COR-L47 (cell line): ENCODE results near the gene ACAD9.
"Not testable (repeated sequence)": the region's sequence is repeated elsewhere in the genome, so short reads cannot be mapped to it uniquely, and the experiment has no call there.

Experiments used
- DNase-seq: peaks from one replicate; lab custom pipeline; 2025; lab: John Stamatoyannopoulos, UW

The ACAD9 gene

DNA sequence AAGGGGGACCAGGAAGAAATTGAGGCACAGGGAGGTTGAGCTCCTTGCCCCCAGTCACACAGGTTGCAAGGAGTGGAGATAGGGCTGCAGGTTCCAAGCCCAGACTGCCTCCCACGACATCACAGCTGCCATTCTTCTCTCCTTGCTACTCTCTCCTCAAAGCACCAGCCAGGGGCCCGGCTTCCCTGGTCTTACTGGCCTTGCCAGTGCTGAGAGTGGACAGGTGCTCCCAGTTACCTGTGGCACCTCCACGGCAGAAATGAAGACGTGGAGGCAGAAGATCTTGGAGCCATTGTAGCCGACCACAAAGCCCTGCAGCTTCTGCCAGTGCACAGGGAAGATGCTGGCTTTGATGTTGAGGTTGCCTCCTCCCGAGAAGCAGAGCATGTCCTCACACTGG, 17.9 kb upstream of the ACAD9 start:
- DNase-seq: no peak

DNA sequence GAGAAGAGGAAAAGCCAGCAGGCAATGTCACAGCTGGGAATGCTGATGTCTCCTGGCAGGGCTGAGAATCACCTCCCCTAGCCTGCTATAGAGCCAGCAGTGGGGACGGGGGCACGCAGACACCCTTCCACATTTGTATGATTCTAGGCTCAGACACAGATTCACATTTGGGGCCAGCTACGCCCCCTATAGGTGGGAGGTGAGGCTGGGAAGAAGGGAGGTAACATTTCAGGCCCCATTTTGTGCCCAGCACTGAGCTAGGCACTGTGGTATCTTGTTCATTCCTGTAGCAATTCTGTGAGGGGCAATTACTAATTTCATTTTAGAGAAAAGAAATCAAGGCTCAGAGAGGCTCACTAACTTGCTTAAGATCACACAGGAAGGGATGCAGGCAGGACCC, 15.9 kb upstream of the ACAD9 start:
- DNase-seq: no peak

- DNase-seq: no peak
These were observed 15.0 kb upstream of the ACAD9 start for GRCh38 chr3:128864351-128864811.

DNA sequence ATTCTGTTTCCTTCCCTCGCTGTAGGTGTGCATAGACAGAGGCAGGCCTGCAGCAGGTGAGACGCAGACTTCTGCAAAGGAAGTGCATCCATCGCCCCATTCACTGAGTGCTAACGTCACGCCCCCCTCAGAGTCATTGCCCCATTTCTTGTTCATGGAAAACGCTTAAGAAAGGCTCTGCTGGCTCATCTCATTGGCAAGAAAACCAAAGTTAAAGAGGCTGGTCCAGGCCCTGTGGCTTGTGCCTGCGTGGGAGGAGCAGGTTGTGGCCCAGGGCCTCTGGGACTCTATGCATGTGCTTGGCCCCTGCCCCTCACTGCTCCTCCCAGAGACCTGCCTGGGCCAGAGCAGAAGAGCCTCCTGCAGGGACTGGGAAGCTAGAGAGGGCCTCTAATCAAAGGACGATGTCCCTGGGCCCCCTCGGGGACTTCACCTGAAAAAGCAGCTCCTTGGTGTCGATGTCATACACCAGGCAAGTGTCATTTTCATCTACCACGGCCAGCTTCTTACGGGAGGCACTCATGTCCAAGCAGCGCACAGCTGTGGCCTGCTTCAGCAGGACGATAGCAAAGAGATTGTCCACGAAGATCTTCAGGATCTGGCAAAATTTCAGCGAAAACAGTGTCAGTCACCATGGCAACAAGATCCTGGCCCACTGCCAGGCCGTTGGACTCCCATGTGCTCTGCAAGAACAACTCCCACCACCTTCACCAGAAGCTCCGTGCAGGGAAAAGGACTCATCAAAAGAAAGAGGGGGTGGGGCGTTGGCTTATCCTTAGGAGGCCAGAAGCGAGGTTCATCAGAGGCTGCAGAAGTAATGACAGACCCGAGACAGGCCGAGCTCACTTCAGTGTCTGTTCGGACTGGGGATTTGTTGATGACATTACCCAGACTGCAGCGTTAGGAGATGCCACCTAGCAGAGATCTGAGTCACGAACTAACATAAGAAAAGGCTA, 14.3 kb upstream of the ACAD9 start:
- DNase-seq: peak; percentile 55

DNA sequence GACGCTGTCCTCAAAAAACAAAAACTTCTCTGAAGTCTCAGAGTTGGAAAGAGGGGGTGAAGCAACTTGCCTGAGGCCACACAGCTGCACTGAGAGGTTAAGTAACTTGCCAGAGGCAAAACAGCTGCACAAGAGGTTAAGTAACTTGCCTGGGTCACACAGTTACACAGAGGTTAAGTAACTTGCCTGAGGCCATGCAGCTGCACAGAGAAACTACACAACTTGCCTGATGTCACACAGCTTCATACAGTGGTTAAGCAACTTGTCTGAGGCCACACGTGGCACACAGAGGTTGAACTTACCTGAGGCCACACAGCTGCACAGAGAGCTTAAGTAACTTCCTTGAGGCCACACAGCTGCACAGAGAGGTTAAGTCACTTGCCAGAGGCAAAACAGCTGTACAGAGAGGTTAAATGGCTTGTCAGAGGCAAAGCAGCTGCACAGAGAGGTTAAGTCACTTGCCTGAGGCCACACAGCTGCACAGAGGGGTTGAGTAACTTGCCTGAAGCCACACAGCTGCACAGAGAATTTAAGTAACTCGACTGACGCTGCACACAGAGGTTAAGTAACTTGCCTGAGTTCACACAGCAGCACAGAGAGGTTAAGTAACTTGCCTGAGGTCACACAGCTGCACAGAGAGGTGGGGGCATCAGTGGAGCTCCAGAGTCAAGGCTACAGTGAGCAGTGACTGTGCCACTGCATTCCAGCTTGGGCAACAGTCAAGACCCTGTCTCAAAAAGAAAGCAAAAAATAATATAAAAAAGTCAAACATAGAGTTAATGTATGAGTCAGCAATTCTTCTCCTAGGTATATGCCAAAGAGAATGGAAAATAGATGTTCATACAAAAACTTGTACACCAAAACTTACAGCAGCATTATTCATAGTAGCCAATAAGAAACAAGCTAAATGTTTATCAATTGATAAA, 12.0 kb upstream of the ACAD9 start:
- DNase-seq: no peak

GRCh38 chr3:128870347-128870746, 9.1 kb upstream of the ACAD9 start:
- DNase-seq: no peak

GRCh38 chr3:128872282-128872681, 7.1 kb upstream of the ACAD9 start:
- DNase-seq: no peak

- no peak for DNase-seq
These were observed 6.7 kb upstream of the ACAD9 start for GRCh38 chr3:128872744-128873143.

DNA sequence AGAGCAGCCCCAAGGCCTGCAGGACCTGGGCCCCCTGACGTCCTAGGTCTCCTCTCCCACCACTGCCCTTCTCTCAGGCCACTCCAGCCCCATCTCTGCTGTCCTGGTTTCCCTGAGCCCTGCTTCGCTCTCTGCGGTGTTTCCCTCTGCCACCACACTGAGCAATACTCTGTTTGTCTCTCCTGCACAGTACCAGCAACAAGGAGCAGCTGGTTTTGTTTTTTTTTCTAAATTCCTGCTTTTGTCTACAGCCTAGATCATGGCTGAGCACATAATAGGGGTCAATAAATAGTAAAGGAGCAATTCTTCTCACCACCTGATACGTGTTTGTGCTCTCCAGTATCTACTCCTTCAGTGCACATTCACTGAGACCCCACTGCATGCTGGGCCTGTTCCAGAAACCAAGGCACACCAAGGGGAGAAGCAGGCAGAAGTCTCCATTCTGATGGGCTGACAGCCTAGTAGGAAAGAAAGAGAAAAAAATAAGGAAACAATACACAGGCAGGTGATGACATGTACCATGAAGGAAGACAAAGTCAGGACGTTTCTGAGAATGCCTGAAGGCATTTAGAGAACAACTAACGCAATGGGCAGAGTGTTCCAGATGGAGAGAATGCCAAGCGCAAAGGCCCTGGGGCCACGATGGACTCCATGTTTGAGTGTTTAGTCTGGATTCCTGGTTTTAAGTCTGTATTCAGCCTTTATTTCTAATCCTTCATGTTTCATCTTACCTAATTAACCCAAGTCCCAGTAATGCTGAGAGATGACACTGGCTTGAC, 6.0 kb upstream of the ACAD9 start:
- no peak for DNase-seq

DNA sequence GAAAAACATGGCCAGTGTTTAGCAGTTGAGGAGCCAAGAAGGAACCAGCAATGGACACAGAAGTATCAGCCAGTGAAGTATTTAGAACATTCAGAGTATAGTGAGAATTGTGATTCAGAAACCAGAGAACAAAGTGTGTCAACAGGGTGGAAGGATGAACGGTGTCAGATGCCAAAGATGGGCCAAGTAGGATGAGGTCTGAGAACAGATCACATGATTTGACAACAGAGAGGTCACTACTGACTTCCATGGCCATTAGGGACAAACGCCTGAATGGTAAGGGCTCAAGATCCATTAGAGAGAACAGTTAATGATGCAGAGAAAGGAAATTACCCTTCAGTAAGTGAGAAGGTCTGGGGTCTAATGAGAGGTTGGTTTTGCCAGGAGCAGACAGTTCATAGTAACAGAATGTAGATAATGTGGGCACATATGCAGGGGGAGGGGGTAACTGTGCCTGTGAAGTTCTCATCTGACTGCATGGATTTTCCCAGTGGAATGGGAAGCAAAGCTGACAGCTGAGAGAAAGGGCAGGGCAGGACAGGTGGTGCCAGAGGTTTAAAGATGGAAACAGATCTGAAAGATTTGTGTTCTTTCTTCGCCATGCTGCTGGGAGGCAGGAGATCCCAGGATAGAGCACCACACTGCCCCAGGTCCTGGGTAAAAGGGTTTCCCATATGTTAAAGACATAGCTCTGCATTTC, 4.8 kb upstream of the ACAD9 start:
- DNase-seq: no peak

DNA sequence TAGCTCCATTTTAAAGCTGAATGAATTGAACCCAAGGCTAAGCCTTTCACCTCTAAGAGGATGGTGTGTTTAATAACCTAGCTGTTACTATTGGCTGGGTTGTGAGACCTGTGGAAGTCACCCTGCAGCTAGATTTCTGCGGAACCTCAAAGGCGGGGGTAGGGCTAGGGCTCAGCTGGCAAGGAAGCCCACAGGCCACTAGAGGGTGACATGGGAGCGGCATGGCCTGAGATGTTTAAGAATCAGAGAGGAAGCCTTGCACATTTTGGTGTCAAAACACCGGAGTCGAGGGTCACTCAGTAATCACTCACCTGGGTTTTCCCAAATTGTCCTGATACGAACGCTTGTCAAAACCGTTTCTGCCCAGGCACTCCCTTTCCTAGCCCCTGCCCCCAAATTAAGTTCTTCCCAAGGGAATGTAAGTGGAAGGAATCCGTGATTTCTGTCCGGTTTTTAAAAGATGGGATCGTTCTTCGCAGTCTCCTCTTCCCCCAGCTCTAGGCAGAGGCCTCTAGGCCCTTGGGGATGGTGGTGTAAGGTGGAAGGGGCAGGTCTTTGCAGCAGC, 3.8 kb upstream of the ACAD9 start:
- peak; percentile 30 for DNase-seq

DNA sequence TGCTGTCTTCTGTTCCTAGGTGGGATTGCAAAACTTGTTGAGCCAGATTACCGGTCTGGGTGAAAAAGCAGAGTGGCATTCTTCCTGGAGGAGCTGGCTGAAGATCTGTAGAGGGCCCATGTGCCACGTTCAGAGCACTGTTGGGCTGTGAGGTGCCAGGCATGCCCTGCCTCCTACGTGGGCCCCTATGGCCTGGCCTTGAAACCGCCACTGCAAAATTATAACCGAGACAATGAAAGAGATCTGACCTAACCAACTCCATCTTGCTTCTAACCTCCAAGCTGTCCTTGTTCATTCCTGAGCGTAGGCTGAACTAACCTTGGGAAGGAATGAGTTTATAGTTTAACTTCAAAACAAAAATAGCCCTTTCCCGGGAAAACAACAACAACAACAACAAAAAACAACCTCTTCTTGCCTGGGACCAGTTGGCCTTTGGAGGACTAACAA, 1.4 kb upstream of the ACAD9 start:
- DNase-seq: no peak

GRCh38 chr3:128878556-128879124, 780 bp upstream of the ACAD9 start:
- DNase-seq: no peak

DNA sequence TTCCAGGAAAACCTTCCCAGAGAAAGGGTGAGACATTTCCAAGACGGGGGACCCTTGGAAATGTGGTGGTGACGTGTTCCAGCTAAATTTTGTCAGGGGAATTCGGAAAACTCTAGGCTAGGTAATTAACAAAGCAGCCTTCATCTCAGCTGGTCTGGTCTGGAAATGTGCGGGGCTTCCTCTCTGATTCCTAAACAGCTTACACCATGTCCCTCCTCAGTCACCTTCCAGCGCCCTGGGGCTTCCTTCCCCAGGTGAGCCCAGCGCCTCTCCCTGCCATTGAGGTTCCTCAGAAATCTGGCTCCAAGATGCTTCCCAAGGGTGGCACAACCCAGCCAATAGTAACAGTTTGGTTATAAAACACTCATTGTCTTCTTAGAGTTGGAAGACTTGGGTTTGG, 571 bp downstream of the ACAD9 start:
- no peak for DNase-seq

- not testable (repeated sequence) for DNase-seq
These were observed 1.0 kb downstream of the ACAD9 start for GRCh38 chr3:128880455-128880854.

DNA sequence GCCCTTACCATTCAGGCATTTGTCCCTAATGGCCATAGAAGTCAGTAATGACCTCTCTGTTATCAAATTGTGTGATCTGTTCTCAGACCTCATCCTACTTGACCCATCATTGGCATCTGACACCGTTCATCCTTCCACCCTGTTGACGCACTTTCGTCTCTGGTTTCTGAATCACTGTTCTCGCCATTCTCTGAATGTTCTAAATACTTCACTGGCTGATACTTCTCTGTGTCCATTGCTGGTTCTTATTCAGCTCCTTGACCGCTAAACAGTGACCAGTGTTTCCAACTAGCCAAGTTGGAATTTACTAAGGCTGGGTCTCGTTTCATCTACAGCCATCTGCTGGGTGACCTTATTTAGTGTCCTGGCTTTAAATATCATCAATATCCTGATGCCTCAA, 2.2 kb downstream of the ACAD9 start:
- DNase-seq: no peak

GRCh38 chr3:128882719-128883118, 3.3 kb downstream of the ACAD9 start:
- no peak for DNase-seq

GRCh38 chr3:128884992-128885391, 5.6 kb downstream of the ACAD9 start:
- DNase-seq: no peak

DNA sequence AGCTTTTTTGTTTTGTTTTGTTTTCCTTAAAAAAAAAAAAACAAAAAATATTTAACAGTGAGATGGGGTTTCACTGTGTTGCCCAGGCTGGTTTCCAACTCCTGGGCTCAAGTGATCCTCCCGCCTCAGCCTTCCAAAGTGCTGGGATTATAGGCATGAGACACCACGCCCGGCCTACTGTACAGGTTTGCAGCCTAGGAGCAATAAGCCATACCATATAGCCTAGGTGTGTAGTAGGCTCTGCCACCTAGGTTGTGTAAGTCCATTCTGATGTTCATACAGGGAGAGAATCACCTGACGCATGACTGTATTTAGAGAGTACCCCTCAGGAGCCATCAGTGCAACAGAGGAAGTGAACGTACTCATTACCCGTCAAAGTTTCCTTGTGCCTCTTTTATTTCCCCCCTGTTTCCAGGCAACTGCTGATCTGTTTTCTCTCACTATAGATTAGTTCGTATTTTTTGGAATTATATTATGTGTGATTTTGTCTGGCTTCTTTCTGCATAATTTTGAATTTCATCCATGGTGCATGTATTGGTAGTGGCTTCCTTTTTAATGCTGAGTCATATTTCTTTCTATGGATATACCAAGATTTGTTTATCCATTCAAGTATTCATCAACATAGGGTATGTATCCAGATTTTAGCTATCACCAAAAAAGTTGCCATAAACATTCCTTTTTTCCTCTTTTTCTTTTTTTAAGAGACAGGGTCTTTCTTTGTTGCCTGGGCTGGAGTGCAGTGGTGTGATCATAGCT, 9.9 kb downstream of the ACAD9 start:
- no peak for DNase-seq
